MM.1S (cell line): ENCODE measurements around the gene PHACTR1.

Source experiments
- DNase-seq: peaks from one replicate; pipeline ENCODE4 v3.0.0-alpha.2; 2015
- H2AFZ ChIP-seq: fragments of 300-600 bp; sonication (generic); 2 replicates; pipeline ENCODE4 v1.6.0; 2016; ENCODE audit warnings: antibody characterized with exemption, low read length
- H3F3A ChIP-seq: fragments of 300-600 bp; sonication (generic); 2 replicates; pipeline ENCODE4 v1.6.1; 2016; ENCODE audit warnings: mild to moderate bottlenecking, antibody characterized with exemption, low read length, moderate library complexity, mixed read lengths; ENCODE audit not compliant: insufficient read depth
- H3K27ac ChIP-seq: fragments of 300-600 bp; sonication (generic); 2 replicates; pipeline ENCODE4 v1.5.1; 2016; ENCODE audit warnings: mild to moderate bottlenecking, low read length
- H3K27me3 ChIP-seq: fragments of 300-600 bp; sonication (generic); replicated peaks from 2 replicates; pipeline ENCODE4 v1.6.0; 2016; ENCODE audit warnings: low read length; ENCODE audit not compliant: insufficient read depth
- H3K36me3 ChIP-seq: fragments of 300-600 bp; sonication (generic); replicated peaks from 2 replicates; pipeline ENCODE4 v1.6.1; 2016; ENCODE audit warnings: mild to moderate bottlenecking, low read length, mixed read lengths; ENCODE audit not compliant: insufficient read depth
- H3K4me1 ChIP-seq: fragments of 300-600 bp; sonication (generic); 2 replicates; pipeline ENCODE4 v1.6.1; 2016; ENCODE audit warnings: low read length, mixed read lengths
- H3K4me2 ChIP-seq: fragments of 300-600 bp; sonication (generic); 2 replicates; pipeline ENCODE4 v1.6.0; 2016; ENCODE audit warnings: low read depth, low read length
- H3K4me3 ChIP-seq: fragments of 300-600 bp; sonication (generic); 2 replicates; pipeline ENCODE4 v1.5.1; 2016; ENCODE audit warnings: low read length, mixed read lengths
- H3K79me2 ChIP-seq: fragments of 300-600 bp; sonication (generic); 2 replicates; pipeline ENCODE4 v1.6.1; 2016; ENCODE audit warnings: mixed run types, low read length, mixed read lengths
- H3K9ac ChIP-seq: fragments of 300-600 bp; sonication (generic); 2 replicates; pipeline ENCODE4 v1.6.1; 2016; ENCODE audit warnings: low read length, mixed read lengths
- H3K9me2 ChIP-seq: fragments of 300-600 bp; sonication (generic); replicated peaks from 2 replicates; pipeline ENCODE4 v1.6.1; 2016; ENCODE audit warnings: mild to moderate bottlenecking, low read length, mixed read lengths; ENCODE audit not compliant: insufficient read depth
- H3K9me3 ChIP-seq: fragments of 300-600 bp; sonication (generic); replicated peaks from 2 replicates; pipeline ENCODE4 v1.6.1; 2016; ENCODE audit warnings: mild to moderate bottlenecking, low read length, mixed read lengths; ENCODE audit not compliant: insufficient read depth
- H4K20me1 ChIP-seq: fragments of 300-600 bp; sonication (generic); 2 replicates; pipeline ENCODE4 v1.6.1; 2016; ENCODE audit warnings: mild to moderate bottlenecking, low read length, moderate library complexity, mixed read lengths; ENCODE audit not compliant: insufficient read depth
- EZH2 ChIP-seq: fragments of 300-600 bp; sonication (generic); optimal IDR thresholded peaks from 2 replicates; pipeline ENCODE3; 2017; ENCODE audit warnings: low read depth, mild to moderate bottlenecking, antibody characterized with exemption, low read length, mixed read lengths
- EZH2phosphoT487 ChIP-seq: fragments of 300-600 bp; sonication (generic); IDR thresholded peaks from 2 replicates; pipeline ENCODE4 v1.6.1; 2018; ENCODE audit warnings: antibody characterized with exemption, low read length
- TF ChIP-seq, protein P1 (sequence below): fragments of 300-600 bp; sonication (generic); IDR thresholded peaks from 2 replicates; pipeline ENCODE4 v1.5.1; 2016; ENCODE audit warnings: antibody characterized with exemption, low read length, mixed read lengths

Gene PHACTR1

DNA sequence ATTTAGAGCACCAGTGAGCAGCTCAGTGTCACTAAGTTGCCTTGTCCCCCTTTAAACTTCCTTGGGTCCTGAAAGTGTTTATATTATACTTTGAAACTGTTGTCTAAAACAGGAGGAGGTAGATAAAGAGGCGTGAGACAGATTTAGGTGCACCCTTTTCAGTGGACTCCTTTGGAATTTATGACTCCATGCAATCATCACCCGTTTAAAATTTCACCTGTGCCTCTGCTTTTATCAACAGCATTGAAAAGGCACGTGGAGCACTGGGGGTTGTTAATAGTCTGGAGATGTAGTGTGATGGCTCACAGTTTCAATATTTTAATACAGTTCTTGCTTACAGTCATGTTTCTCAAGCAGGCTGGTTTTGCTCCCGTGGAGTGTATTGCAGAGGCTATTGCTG lies 162.2 kb downstream of the PHACTR1 start:
- Histone ChIP-seq H3F3A (no peaks in the 10 kb centered on the region), H3K4me1 (no peaks in the 10 kb centered on the region), H2AFZ (no peak overlapping the region), H3K27ac (no peak overlapping the region), H3K4me3 (no peak overlapping the region), H3K9me3 (no peaks in the 10 kb centered on the region), H3K9ac (no peak overlapping the region), H3K4me2 (no peak overlapping the region), H3K9me2 (no peaks in the 10 kb centered on the region), H3K36me3 (no peaks in the 10 kb centered on the region), H3K27me3 (no peaks in the 10 kb centered on the region), H3K79me2 (no peaks in the 10 kb centered on the region), H4K20me1 (no peaks in the 10 kb centered on the region)
- TF ChIP-seq EZH2, result no peak
- TF ChIP-seq EZH2phosphoT487, result no peak
- TF ChIP-seq, protein P1, sequence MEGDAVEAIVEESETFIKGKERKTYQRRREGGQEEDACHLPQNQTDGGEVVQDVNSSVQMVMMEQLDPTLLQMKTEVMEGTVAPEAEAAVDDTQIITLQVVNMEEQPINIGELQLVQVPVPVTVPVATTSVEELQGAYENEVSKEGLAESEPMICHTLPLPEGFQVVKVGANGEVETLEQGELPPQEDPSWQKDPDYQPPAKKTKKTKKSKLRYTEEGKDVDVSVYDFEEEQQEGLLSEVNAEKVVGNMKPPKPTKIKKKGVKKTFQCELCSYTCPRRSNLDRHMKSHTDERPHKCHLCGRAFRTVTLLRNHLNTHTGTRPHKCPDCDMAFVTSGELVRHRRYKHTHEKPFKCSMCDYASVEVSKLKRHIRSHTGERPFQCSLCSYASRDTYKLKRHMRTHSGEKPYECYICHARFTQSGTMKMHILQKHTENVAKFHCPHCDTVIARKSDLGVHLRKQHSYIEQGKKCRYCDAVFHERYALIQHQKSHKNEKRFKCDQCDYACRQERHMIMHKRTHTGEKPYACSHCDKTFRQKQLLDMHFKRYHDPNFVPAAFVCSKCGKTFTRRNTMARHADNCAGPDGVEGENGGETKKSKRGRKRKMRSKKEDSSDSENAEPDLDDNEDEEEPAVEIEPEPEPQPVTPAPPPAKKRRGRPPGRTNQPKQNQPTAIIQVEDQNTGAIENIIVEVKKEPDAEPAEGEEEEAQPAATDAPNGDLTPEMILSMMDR, result no peak
- no peak for DNase-seq

DNA sequence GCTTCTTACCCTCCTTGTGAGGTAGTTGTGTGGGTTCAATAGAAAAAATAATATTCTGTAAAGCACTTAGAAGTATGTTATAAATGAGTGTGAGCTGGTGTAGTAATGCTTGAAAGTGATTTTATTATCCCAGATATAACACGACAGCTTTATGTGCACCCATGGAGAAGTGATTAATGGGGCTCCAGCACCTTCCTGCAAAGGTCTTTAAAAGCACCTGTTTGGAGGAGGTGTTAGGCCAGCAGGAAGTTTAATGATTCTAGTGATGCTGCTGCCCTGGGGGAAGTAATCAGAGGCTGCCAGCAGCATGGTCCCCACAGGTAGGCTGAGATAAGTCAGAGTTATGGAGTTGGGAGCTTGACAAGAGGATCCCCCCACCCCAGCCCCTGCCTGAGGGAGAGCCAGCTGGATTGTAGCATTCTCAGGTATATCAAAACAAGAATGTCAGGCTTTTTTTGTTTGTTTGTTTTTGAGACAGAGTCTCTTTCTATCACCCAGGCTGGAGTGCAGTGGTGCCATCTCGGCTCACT lies 166.3 kb downstream of the PHACTR1 start:
- no peaks in the 10 kb centered on the region for H3K36me3 ChIP-seq
- no peak overlapping the region for H3K27ac ChIP-seq
- no peaks in the 10 kb centered on the region for H3K79me2 ChIP-seq
- H4K20me1 ChIP-seq, result no peaks in the 10 kb centered on the region
- no peak for DNase-seq
- H3K4me1 ChIP-seq, result no peaks in the 10 kb centered on the region
- H3K27me3 ChIP-seq, result no peaks in the 10 kb centered on the region
- H3K9me3 ChIP-seq, result no peaks in the 10 kb centered on the region
- H3K9ac ChIP-seq, result no peak overlapping the region
- TF ChIP-seq, protein P1, result no peak
- TF ChIP-seq EZH2phosphoT487 (no peak), EZH2 (no peak)
- no peaks in the 10 kb centered on the region for H3K9me2 ChIP-seq
- H3K4me2 ChIP-seq, result no peak overlapping the region
- no peak overlapping the region for H3K4me3 ChIP-seq
- no peak overlapping the region for H2AFZ ChIP-seq
- H3F3A ChIP-seq, result no peaks in the 10 kb centered on the region

DNA sequence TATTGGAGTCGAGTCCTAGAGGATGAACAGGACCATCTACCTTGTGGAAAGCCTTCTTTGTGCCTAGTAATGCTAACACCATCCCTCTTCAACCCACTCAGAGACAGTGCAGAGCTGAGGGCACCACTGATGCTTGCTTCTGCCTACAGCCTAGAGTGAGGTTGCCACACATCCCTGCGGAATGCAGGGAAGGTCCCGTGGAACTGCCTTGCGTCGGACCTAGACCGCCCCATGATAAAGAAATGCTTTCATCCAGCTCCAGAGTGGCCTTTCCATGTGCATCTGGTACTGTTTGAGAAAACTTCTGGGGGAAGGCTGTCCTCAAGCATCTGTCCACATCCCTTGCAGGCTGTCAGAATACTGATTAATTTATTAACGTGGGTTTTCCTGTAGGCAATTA lies 168.4 kb downstream of the PHACTR1 start:
- H3K79me2 ChIP-seq, result no peaks in the 10 kb centered on the region
- H3K36me3 ChIP-seq, result no peaks in the 10 kb centered on the region
- no peaks in the 10 kb centered on the region for H3F3A ChIP-seq
- H3K9me2 ChIP-seq, result no peaks in the 10 kb centered on the region
- H3K9me3 ChIP-seq, result no peaks in the 10 kb centered on the region
- H3K27ac ChIP-seq, result no peak overlapping the region
- no peak overlapping the region for H3K4me2 ChIP-seq
- H3K9ac ChIP-seq, result no peak overlapping the region
- H3K27me3 ChIP-seq, result no peaks in the 10 kb centered on the region
- TF ChIP-seq EZH2, result no peak
- TF ChIP-seq EZH2phosphoT487, result no peak
- TF ChIP-seq, protein P1, result no peak
- DNase-seq, result no peak
- no peak overlapping the region for H3K4me3 ChIP-seq
- no peak overlapping the region for H2AFZ ChIP-seq
- H4K20me1 ChIP-seq, result no peaks in the 10 kb centered on the region
- no peaks in the 10 kb centered on the region for H3K4me1 ChIP-seq
